ENCODE data around the gene SRC.

Gene SRC

GRCh38 chr20:37385176-37385575 lies 39.2 kb downstream of the SRC start:
- no peak for DNase-seq

GRCh38 chr20:37385659-37386504 lies 39.9 kb downstream of the SRC start:
- no peak for DNase-seq

GRCh38 chr20:37386505-37387251 lies 40.7 kb downstream of the SRC start:
- DNase-seq: no peak

- no peak for DNase-seq
Measured at GRCh38 chr20:37387519-37388269, 41.8 kb downstream of the SRC start.

GRCh38 chr20:37388831-37389230 lies 42.9 kb downstream of the SRC start:
- DNase-seq: no peak

- no peak for DNase-seq
Measured at GRCh38 chr20:37389241-37389747, 43.4 kb downstream of the SRC start.

GRCh38 chr20:37389844-37390275 lies 43.9 kb downstream of the SRC start:
- no peak for DNase-seq

- DNase-seq: no peak
Measured at GRCh38 chr20:37390503-37390890, 44.6 kb downstream of the SRC start.

- no peak for DNase-seq
Measured at GRCh38 chr20:37390891-37391525, 45.1 kb downstream of the SRC start.

- peak; percentile 64 for DNase-seq
Measured at GRCh38 chr20:37392441-37393195, 46.7 kb downstream of the SRC start.

- DNase-seq: no peak
Measured at GRCh38 chr20:37393196-37393862, 47.4 kb downstream of the SRC start.

GRCh38 chr20:37393863-37394542 lies 48.1 kb downstream of the SRC start:
- DNase-seq: no peak

GRCh38 chr20:37394543-37395409 lies 48.8 kb downstream of the SRC start:
- no peak for DNase-seq

GRCh38 chr20:37395410-37395797 lies 49.5 kb downstream of the SRC start:
- DNase-seq: no peak

GRCh38 chr20:37395921-37396415 lies 50.0 kb downstream of the SRC start:
- peak; percentile 33 for DNase-seq

- no peak for DNase-seq
Measured at GRCh38 chr20:37396416-37397075, 50.6 kb downstream of the SRC start.

- DNase-seq: no peak
Measured at GRCh38 chr20:37397076-37397953, 51.4 kb downstream of the SRC start.

Measured in hematopoietic multipotent progenitor cell treated with erythropoietin and hydrocortisone succinate and interleukin-3 and kit ligand, for 8 days (in vitro differentiated cells).